Neural cell (in vitro differentiated cells): Measurements from ENCODE around the gene TMCO4. TPM values are rescaled to one million over a fixed set of nuclear protein-coding genes. Genes with fewer than 3 reads are reported as not detected.

Experiments used
- H2AFZ ChIP-seq: fragments of 200-600, 300-800 bp; sonication (generic), shearing (Covaris generic); 2 replicates; pipeline ENCODE4 v1.6.0; 2014; ENCODE audit warnings: low read depth, mild to moderate bottlenecking, antibody characterized with exemption, low read length, moderate library complexity
- H3F3A ChIP-seq: fragments of 200-600 bp; shearing (Covaris generic); 2 replicates; pipeline ENCODE4 v1.6.1; 2016; ENCODE audit warnings: mild to moderate bottlenecking, moderate library complexity, mixed read lengths, antibody characterized with exemption, low read length; ENCODE audit not compliant: insufficient read depth, poor library complexity, severe bottlenecking
- H3K27ac ChIP-seq: fragments of 200-600, 300-800 bp; sonication (generic), shearing (Covaris generic); 2 replicates; pipeline ENCODE4 v1.5.1; 2014; ENCODE audit warnings: mild to moderate bottlenecking, low read length, moderate library complexity
- H3K27me3 ChIP-seq: fragments of 300-800, 200-600 bp; sonication (generic), shearing (Covaris generic); 2 replicates; pipeline ENCODE4 v1.6.0; 2014; ENCODE audit warnings: mild to moderate bottlenecking, low read depth, low read length, moderate library complexity; ENCODE audit not compliant: insufficient read depth
- H3K36me3 ChIP-seq: fragments of 300-800, 200-600 bp; sonication (generic), shearing (Covaris generic); 2 replicates; pipeline ENCODE4 v1.5.1; 2014; ENCODE audit warnings: mild to moderate bottlenecking, antibody characterized with exemption, low read length, moderate library complexity; ENCODE audit not compliant: insufficient read depth
- H3K4me2 ChIP-seq: fragments of 300-800, 200-600 bp; sonication (generic), shearing (Covaris generic); 2 replicates; pipeline ENCODE4 v1.6.0; 2014; ENCODE audit warnings: mild to moderate bottlenecking, low read length
- H3K4me3 ChIP-seq: fragments of 300-800, 200-600 bp; sonication (generic), shearing (Covaris generic); 2 replicates; pipeline ENCODE4 v1.5.1; 2014; ENCODE audit warnings: mild to moderate bottlenecking, low read length, moderate library complexity
- H3K79me2 ChIP-seq: fragments of 200-600 bp; shearing (Covaris generic); replicated peaks from 2 replicates; pipeline ENCODE4 v1.6.0; 2014; ENCODE audit warnings: mild to moderate bottlenecking, low read length, moderate library complexity; ENCODE audit not compliant: insufficient read depth
- H3K9ac ChIP-seq: fragments of 300-800, 200-600 bp; sonication (generic), shearing (Covaris generic); 2 replicates; pipeline ENCODE4 v1.6.1; 2016; ENCODE audit warnings: mild to moderate bottlenecking, low read length, mixed read lengths
- H3K9me2 ChIP-seq: fragments of 200-600 bp; shearing (Covaris generic); 2 replicates; pipeline ENCODE4 v1.6.1; 2016; ENCODE audit warnings: mild to moderate bottlenecking, low read length, mixed read lengths; ENCODE audit not compliant: insufficient read depth
- H3K9me3 ChIP-seq: fragments of 200-600, 300-800 bp; sonication (generic), shearing (Covaris generic); 2 replicates; pipeline ENCODE4 v1.6.1; 2016; ENCODE audit warnings: mild to moderate bottlenecking, mixed run types, low read length, moderate library complexity, mixed read lengths
- H4K20me1 ChIP-seq: fragments of 200-600 bp; shearing (Covaris generic); 2 replicates; pipeline ENCODE4 v1.6.1; 2016; ENCODE audit warnings: mild to moderate bottlenecking, mixed run types; ENCODE audit not compliant: insufficient read depth
- EP300 ChIP-seq: fragments of 450-650 bp; conservative IDR thresholded peaks from 2 replicates; pipeline ENCODE4 v1.6.1; 2014; ENCODE audit warnings: antibody characterized with exemption, mild to moderate bottlenecking, moderate library complexity; ENCODE audit not compliant: poor library complexity, severe bottlenecking
- EZH2 ChIP-seq: fragments of 200-600, 300-800 bp; shearing (Covaris generic), sonication (generic); IDR thresholded peaks from 2 replicates; pipeline ENCODE4 v1.6.1; 2014; ENCODE audit warnings: antibody characterized with exemption, low read length, borderline replicate concordance, mild to moderate bottlenecking; ENCODE audit not compliant: insufficient read depth, poor library complexity, severe bottlenecking
- MXI1 ChIP-seq: fragments of 450-650 bp; conservative IDR thresholded peaks from 2 replicates; pipeline ENCODE4 v1.6.1; 2014; ENCODE audit warnings: antibody characterized with exemption, mild to moderate bottlenecking; ENCODE audit not compliant: poor library complexity, severe bottlenecking
- POLR2AphosphoS5 ChIP-seq: IDR thresholded peaks from 2 replicates; pipeline ENCODE4 v1.6.1; 2012
- RAD21 ChIP-seq: fragments of 450-650 bp; conservative IDR thresholded peaks from 2 replicates; pipeline ENCODE4 v1.6.1; 2014; ENCODE audit warnings: antibody characterized with exemption, mild to moderate bottlenecking, moderate library complexity
- SMC3 ChIP-seq: fragments of 450-650 bp; conservative IDR thresholded peaks from 2 replicates; pipeline ENCODE4 v1.6.1; 2014; ENCODE audit warnings: antibody characterized with exemption, mild to moderate bottlenecking, moderate library complexity; ENCODE audit not compliant: poor library complexity
- TAF1 ChIP-seq: IDR thresholded peaks from 2 replicates; pipeline ENCODE4 v1.6.1; 2012; ENCODE audit warnings: low read depth
- polyA plus RNA-seq: library from polyadenylated mRNA; depleted of rRNA; stranded (reverse); fragments of >200 nt; gene quantifications from 2 replicates; pipeline ENCODE4 v1.2.3, GENCODE V29; 2014
- TF ChIP-seq, protein P1 (sequence below): fragments of 450-650 bp; IDR thresholded peaks from 2 replicates; pipeline ENCODE4 v1.5.1; 2014; ENCODE audit warnings: antibody characterized with exemption, mild to moderate bottlenecking, moderate library complexity; ENCODE audit not compliant: poor library complexity, severe bottlenecking
- TF ChIP-seq, protein P2 (sequence below): IDR thresholded peaks from 2 replicates; pipeline ENCODE4 v1.6.1; 2012; ENCODE audit warnings: borderline replicate concordance

TMCO4 gene
- polyA plus RNA-seq, 1 donor from 2014 or later: not detected

DNA sequence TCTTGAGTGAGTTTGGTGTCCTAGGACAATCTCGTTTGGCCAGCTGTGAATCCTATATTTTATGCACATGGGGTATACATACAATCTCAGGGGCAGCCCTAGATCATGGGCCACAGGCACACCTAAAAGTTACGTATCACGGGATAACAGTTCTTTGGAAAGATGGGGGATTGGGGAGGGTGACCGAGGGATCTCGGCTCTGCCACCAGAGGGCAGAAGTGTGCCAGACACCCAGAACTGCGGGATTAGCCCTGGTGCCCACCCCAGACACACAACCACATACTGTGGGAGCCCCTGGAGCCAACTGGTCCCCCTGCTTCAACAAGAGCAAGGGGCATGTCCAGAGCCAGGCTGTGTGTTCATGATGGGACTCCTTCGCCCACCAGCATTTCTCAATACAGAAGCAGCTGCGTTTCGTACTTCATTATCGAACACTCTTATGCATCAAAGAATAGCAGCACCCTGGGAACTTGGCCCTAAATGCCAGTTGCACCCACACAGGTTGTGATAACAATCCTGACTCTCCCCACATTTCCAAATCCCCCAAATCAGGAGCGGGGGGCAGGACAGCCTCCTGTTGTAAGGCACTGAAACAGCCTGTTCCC, 37.4 kb downstream of the TMCO4 start:
- no peak overlapping the region for H3K4me3 ChIP-seq
- no peaks in the 10 kb centered on the region for H3K79me2 ChIP-seq
- no peak for TF ChIP-seq EZH2
- TF ChIP-seq, protein P1, sequence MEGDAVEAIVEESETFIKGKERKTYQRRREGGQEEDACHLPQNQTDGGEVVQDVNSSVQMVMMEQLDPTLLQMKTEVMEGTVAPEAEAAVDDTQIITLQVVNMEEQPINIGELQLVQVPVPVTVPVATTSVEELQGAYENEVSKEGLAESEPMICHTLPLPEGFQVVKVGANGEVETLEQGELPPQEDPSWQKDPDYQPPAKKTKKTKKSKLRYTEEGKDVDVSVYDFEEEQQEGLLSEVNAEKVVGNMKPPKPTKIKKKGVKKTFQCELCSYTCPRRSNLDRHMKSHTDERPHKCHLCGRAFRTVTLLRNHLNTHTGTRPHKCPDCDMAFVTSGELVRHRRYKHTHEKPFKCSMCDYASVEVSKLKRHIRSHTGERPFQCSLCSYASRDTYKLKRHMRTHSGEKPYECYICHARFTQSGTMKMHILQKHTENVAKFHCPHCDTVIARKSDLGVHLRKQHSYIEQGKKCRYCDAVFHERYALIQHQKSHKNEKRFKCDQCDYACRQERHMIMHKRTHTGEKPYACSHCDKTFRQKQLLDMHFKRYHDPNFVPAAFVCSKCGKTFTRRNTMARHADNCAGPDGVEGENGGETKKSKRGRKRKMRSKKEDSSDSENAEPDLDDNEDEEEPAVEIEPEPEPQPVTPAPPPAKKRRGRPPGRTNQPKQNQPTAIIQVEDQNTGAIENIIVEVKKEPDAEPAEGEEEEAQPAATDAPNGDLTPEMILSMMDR: peak; percentile 27
- no peaks in the 10 kb centered on the region for H3F3A ChIP-seq
- no peaks in the 10 kb centered on the region for H3K9me2 ChIP-seq
- H3K9me3 ChIP-seq: no peaks in the 10 kb centered on the region
- no peaks in the 10 kb centered on the region for H3K27me3 ChIP-seq
- no peaks in the 10 kb centered on the region for H3K36me3 ChIP-seq
- H4K20me1 ChIP-seq: no peaks in the 10 kb centered on the region
- no peak overlapping the region for H3K4me2 ChIP-seq
- no peak overlapping the region for H3K9ac ChIP-seq
- H2AFZ ChIP-seq: no peak overlapping the region
- H3K27ac ChIP-seq: no peak overlapping the region

DNA sequence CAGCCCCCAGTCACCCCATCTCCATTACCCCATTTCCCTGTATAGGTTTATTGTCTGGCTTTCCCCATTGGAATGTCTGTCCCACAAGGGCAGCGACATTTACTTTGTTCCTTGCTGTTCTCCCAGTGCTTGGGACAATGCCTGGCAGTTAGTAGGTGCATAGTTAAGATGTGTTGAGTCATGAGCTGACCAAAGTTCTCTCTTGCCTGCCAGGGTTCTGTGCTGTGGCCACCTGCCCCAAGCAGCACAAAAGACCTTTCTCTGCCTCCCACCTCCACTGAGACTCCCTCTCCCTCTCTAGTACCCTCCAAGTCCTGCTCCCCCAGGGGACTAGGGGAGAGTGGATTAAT, 40.0 kb downstream of the TMCO4 start:
- TF ChIP-seq RAD21 (no peak), MXI1 (no peak), SMC3 (no peak), EP300 (no peak), EZH2 (no peak), TAF1 (no peak), POLR2AphosphoS5 (no peak)
- TF ChIP-seq, protein P1: no peak
- TF ChIP-seq, protein P2, sequence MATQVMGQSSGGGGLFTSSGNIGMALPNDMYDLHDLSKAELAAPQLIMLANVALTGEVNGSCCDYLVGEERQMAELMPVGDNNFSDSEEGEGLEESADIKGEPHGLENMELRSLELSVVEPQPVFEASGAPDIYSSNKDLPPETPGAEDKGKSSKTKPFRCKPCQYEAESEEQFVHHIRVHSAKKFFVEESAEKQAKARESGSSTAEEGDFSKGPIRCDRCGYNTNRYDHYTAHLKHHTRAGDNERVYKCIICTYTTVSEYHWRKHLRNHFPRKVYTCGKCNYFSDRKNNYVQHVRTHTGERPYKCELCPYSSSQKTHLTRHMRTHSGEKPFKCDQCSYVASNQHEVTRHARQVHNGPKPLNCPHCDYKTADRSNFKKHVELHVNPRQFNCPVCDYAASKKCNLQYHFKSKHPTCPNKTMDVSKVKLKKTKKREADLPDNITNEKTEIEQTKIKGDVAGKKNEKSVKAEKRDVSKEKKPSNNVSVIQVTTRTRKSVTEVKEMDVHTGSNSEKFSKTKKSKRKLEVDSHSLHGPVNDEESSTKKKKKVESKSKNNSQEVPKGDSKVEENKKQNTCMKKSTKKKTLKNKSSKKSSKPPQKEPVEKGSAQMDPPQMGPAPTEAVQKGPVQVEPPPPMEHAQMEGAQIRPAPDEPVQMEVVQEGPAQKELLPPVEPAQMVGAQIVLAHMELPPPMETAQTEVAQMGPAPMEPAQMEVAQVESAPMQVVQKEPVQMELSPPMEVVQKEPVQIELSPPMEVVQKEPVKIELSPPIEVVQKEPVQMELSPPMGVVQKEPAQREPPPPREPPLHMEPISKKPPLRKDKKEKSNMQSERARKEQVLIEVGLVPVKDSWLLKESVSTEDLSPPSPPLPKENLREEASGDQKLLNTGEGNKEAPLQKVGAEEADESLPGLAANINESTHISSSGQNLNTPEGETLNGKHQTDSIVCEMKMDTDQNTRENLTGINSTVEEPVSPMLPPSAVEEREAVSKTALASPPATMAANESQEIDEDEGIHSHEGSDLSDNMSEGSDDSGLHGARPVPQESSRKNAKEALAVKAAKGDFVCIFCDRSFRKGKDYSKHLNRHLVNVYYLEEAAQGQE: no peak
- no peaks in the 10 kb centered on the region for H4K20me1 ChIP-seq
- H3K9ac ChIP-seq: no peak overlapping the region
- H3K9me2 ChIP-seq: no peaks in the 10 kb centered on the region
- H3K27me3 ChIP-seq: no peaks in the 10 kb centered on the region
- H2AFZ ChIP-seq: no peak overlapping the region
- no peak overlapping the region for H3K27ac ChIP-seq
- no peaks in the 10 kb centered on the region for H3F3A ChIP-seq
- no peaks in the 10 kb centered on the region for H3K9me3 ChIP-seq
- H3K79me2 ChIP-seq: no peaks in the 10 kb centered on the region
- H3K4me2 ChIP-seq: no peak overlapping the region
- no peak overlapping the region for H3K4me3 ChIP-seq
- H3K36me3 ChIP-seq: no peaks in the 10 kb centered on the region
